Keratinocyte (primary cell): Measurements from ENCODE around the gene PPP2R5C. TPM values are rescaled to one million over a fixed set of nuclear protein-coding genes. Genes with fewer than 3 reads are reported as not detected.

Experiments
- DNase-seq: peaks from one replicate; pipeline ENCODE4 v3.0.0-alpha.2; 2011; ENCODE audit warnings: low read depth, missing footprints, low spot score
- FAIRE-seq: peaks from 2 replicates; lab custom pipeline; 2011; peaks lifted over from hg19 to GRCh38; lab: Jason Lieb, UNC
- H2AFZ ChIP-seq: 2 replicates; pipeline ENCODE4 v1.6.0; 2012; ENCODE audit warnings: low read length, control low read depth, inconsistent platforms; ENCODE audit not compliant: control insufficient read depth
- H3K27ac ChIP-seq: 2 replicates; pipeline ENCODE4 v1.5.1; 2011; ENCODE audit warnings: low read length; ENCODE audit not compliant: control insufficient read depth, insufficient read depth
- H3K27me3 ChIP-seq: 3 replicates; pipeline ENCODE4 v1.6.0; 2011; ENCODE audit warnings: low read length; ENCODE audit not compliant: control insufficient read depth, insufficient read depth; ENCODE audit errors: extremely low read depth
- H3K36me3 ChIP-seq, 2 experiments: 2 replicates in 1 of 2; 3 replicates in 1 of 2; pipeline ENCODE4 v1.5.1; 2011; ENCODE audit warnings: low read length in 2 of 2, mild to moderate bottlenecking in 1 of 2; ENCODE audit not compliant: control insufficient read depth in 2 of 2, insufficient read depth in 2 of 2; ENCODE audit errors: extremely low read depth in 1 of 2
- H3K4me1 ChIP-seq: 3 replicates; pipeline ENCODE4 v1.5.1; 2011; ENCODE audit warnings: low read length; ENCODE audit not compliant: control insufficient read depth, insufficient read depth; ENCODE audit errors: extremely low read depth
- H3K4me2 ChIP-seq: 3 replicates; pipeline ENCODE4 v1.6.0; 2011; ENCODE audit warnings: low read depth, low read length; ENCODE audit not compliant: control insufficient read depth, insufficient read depth; ENCODE audit errors: extremely low read depth
- H3K4me3 ChIP-seq, 3 experiments: fragments of 200-600 bp in 1 of 3; sonication (generic) in 1 of 3; 2 replicates in 2 of 3; 3 replicates in 1 of 3; pipeline ENCODE4 v1.5.1; 2011 to 2016; ENCODE audit warnings: low read length in 3 of 3, mild to moderate bottlenecking in 3 of 3, control low read depth in 2 of 3, inconsistent platforms in 1 of 3, low read depth in 1 of 3, mixed read lengths in 1 of 3, mixed run types in 1 of 3, moderate library complexity in 1 of 3; ENCODE audit not compliant: control insufficient read depth in 2 of 3, insufficient read depth in 2 of 3; ENCODE audit errors: extremely low read depth in 1 of 3
- H3K79me2 ChIP-seq: 2 replicates; pipeline ENCODE4 v1.6.0; 2012; ENCODE audit warnings: low read length; ENCODE audit not compliant: control insufficient read depth, insufficient read depth
- H3K9ac ChIP-seq: 3 replicates; pipeline ENCODE4 v1.6.0; 2011; ENCODE audit warnings: low read length; ENCODE audit not compliant: control insufficient read depth, insufficient read depth; ENCODE audit errors: extremely low read depth
- H3K9me1 ChIP-seq: 3 replicates; pipeline ENCODE4 v1.6.0; 2011; ENCODE audit warnings: low read length; ENCODE audit not compliant: control insufficient read depth, insufficient read depth; ENCODE audit errors: extremely low read depth
- H3K9me3 ChIP-seq: 2 replicates; pipeline ENCODE4 v1.5.1; 2012; ENCODE audit warnings: low read depth, low read length; ENCODE audit not compliant: control insufficient read depth
- H4K20me1 ChIP-seq: 3 replicates; pipeline ENCODE4 v1.6.0; 2011; ENCODE audit warnings: low read length; ENCODE audit not compliant: control insufficient read depth, insufficient read depth; ENCODE audit errors: extremely low read depth
- CTCF ChIP-seq, 3 experiments: IDR thresholded peaks in 1 of 3; conservative IDR thresholded peaks in 1 of 3; optimal IDR thresholded peaks in 1 of 3; 2 replicates in 2 of 3; 3 replicates in 1 of 3; pipeline versions ENCODE3 to v1.5.1; 2011; ENCODE audit warnings: low read length in 3 of 3, mild to moderate bottlenecking in 3 of 3, moderate library complexity in 2 of 3, control low read depth in 1 of 3, inconsistent platforms in 1 of 3; ENCODE audit not compliant: insufficient read depth in 2 of 3; ENCODE audit errors: extremely low read depth in 1 of 3
- EZH2 ChIP-seq: IDR thresholded peaks from one replicate; pipeline ENCODE4 v1.6.1; 2012; ENCODE audit warnings: inconsistent platforms, mild to moderate bottlenecking, low read length, moderate library complexity
- dilution Hi-C: fragments of 300-500 bp; cut with MboI; formaldehyde crosslinking; loops from one replicate; pipeline ENCODE4 v1.7.0; 2020; ENCODE audit warnings: low sequenced_read_pairs; ENCODE audit not compliant: extremely low pct_ligation_motif_present
- polyA plus RNA-seq, 5 experiments: library from polyadenylated mRNA; depleted of rRNA in 3 of 5; stranded (reverse) in 3 of 5; stranded (forward) in 1 of 5; unstranded in 1 of 5; fragments of >200 nt; gene quantifications; 1 replicate in 1 of 5; 2 replicates in 3 of 5; 3 replicates in 1 of 5; pipeline versions ENCODE4 v1.2.1 to v1.2.3, GENCODE V29; 2011 to 2012; ENCODE audit warnings: missing spikeins in 2 of 5, low read depth in 1 of 5, low replicate concordance in 1 of 5

The PPP2R5C gene
- polyA plus RNA-seq, 1 donor (not counting 4 experiments of a cell fraction or from before 2014, with no cell fraction given): 105 TPM

GRCh38 chr14:101934601-101935150, 173.2 kb downstream of the PPP2R5C start:
- Histone ChIP-seq H3K27ac (no peak overlapping the region), H3K36me3 (no peaks in the 10 kb centered on the region), H3K27me3 (no peaks in the 10 kb centered on the region), H3K4me1 (no peaks in the 10 kb centered on the region), H2AFZ (no peak overlapping the region), H3K79me2 (no peaks in the 10 kb centered on the region), H3K9me1 (no peaks in the 10 kb centered on the region), H3K9ac (no peak overlapping the region), H3K4me3 (no peak overlapping the region), H3K9me3 (no peaks in the 10 kb centered on the region), H3K4me2 (no peak overlapping the region), H4K20me1 (no peaks in the 10 kb centered on the region)
- DNase-seq (no peak), FAIRE-seq (no peak)
- dilution Hi-C loops: no loop called here
- TF ChIP-seq CTCF (optimal IDR thresholded peaks at IDR 0.05 in 1 of 3, IDR thresholded peaks at IDR 0.05 in 1 of 3, conservative IDR thresholded peaks at IDR 0.05 in 1 of 3; ENCODE audit: extremely low read depth in 1 of 3, insufficient read depth in 2 of 3, low read length in 3 of 3) (no peak), EZH2 (no peak)

GRCh38 chr14:101937926-101938767, 176.6 kb downstream of the PPP2R5C start:
- Histone ChIP-seq H4K20me1 (no peaks in the 10 kb centered on the region), H3K4me3 (no peak overlapping the region), H3K4me2 (no peak overlapping the region), H3K79me2 (no peaks in the 10 kb centered on the region), H3K9me3 (no peaks in the 10 kb centered on the region), H3K27me3 (no peaks in the 10 kb centered on the region), H2AFZ (no peak overlapping the region), H3K9me1 (no peaks in the 10 kb centered on the region), H3K4me1 (no peaks in the 10 kb centered on the region), H3K27ac (no peak overlapping the region), H3K9ac (no peak overlapping the region), H3K36me3 (no peaks in the 10 kb centered on the region)
- FAIRE-seq (no peak), DNase-seq (no peak)
- TF ChIP-seq EZH2 (no peak), CTCF (optimal IDR thresholded peaks at IDR 0.05 in 1 of 3, IDR thresholded peaks at IDR 0.05 in 1 of 3, conservative IDR thresholded peaks at IDR 0.05 in 1 of 3; ENCODE audit: extremely low read depth in 1 of 3, insufficient read depth in 2 of 3, low read length in 3 of 3) (no peak)
- dilution Hi-C loops: no loop called here
